Neural cell (in vitro differentiated cells): ENCODE data around the gene EDIL3. TPM values are rescaled to one million over a fixed set of nuclear protein-coding genes. Genes with fewer than 3 reads are reported as not detected.

Source experiments
- H2AFZ ChIP-seq: fragments of 200-600, 300-800 bp; sonication (generic), shearing (Covaris generic); 2 replicates; pipeline ENCODE4 v1.6.0; 2014; ENCODE audit warnings: low read depth, mild to moderate bottlenecking, antibody characterized with exemption, low read length, moderate library complexity
- H3F3A ChIP-seq: fragments of 200-600 bp; shearing (Covaris generic); 2 replicates; pipeline ENCODE4 v1.6.1; 2016; ENCODE audit warnings: mild to moderate bottlenecking, moderate library complexity, mixed read lengths, antibody characterized with exemption, low read length; ENCODE audit not compliant: insufficient read depth, poor library complexity, severe bottlenecking
- H3K27ac ChIP-seq: fragments of 200-600, 300-800 bp; sonication (generic), shearing (Covaris generic); 2 replicates; pipeline ENCODE4 v1.5.1; 2014; ENCODE audit warnings: mild to moderate bottlenecking, low read length, moderate library complexity
- H3K27me3 ChIP-seq: fragments of 300-800, 200-600 bp; sonication (generic), shearing (Covaris generic); 2 replicates; pipeline ENCODE4 v1.6.0; 2014; ENCODE audit warnings: mild to moderate bottlenecking, low read depth, low read length, moderate library complexity; ENCODE audit not compliant: insufficient read depth
- H3K36me3 ChIP-seq: fragments of 300-800, 200-600 bp; sonication (generic), shearing (Covaris generic); 2 replicates; pipeline ENCODE4 v1.5.1; 2014; ENCODE audit warnings: mild to moderate bottlenecking, antibody characterized with exemption, low read length, moderate library complexity; ENCODE audit not compliant: insufficient read depth
- H3K4me2 ChIP-seq: fragments of 300-800, 200-600 bp; sonication (generic), shearing (Covaris generic); 2 replicates; pipeline ENCODE4 v1.6.0; 2014; ENCODE audit warnings: mild to moderate bottlenecking, low read length
- H3K4me3 ChIP-seq: fragments of 300-800, 200-600 bp; sonication (generic), shearing (Covaris generic); 2 replicates; pipeline ENCODE4 v1.5.1; 2014; ENCODE audit warnings: mild to moderate bottlenecking, low read length, moderate library complexity
- H3K79me2 ChIP-seq: fragments of 200-600 bp; shearing (Covaris generic); replicated peaks from 2 replicates; pipeline ENCODE4 v1.6.0; 2014; ENCODE audit warnings: mild to moderate bottlenecking, low read length, moderate library complexity; ENCODE audit not compliant: insufficient read depth
- H3K9ac ChIP-seq: fragments of 300-800, 200-600 bp; sonication (generic), shearing (Covaris generic); 2 replicates; pipeline ENCODE4 v1.6.1; 2016; ENCODE audit warnings: mild to moderate bottlenecking, low read length, mixed read lengths
- H3K9me2 ChIP-seq: fragments of 200-600 bp; shearing (Covaris generic); 2 replicates; pipeline ENCODE4 v1.6.1; 2016; ENCODE audit warnings: mild to moderate bottlenecking, low read length, mixed read lengths; ENCODE audit not compliant: insufficient read depth
- H3K9me3 ChIP-seq: fragments of 200-600, 300-800 bp; sonication (generic), shearing (Covaris generic); 2 replicates; pipeline ENCODE4 v1.6.1; 2016; ENCODE audit warnings: mild to moderate bottlenecking, mixed run types, low read length, moderate library complexity, mixed read lengths
- H4K20me1 ChIP-seq: fragments of 200-600 bp; shearing (Covaris generic); 2 replicates; pipeline ENCODE4 v1.6.1; 2016; ENCODE audit warnings: mild to moderate bottlenecking, mixed run types; ENCODE audit not compliant: insufficient read depth
- CTCF ChIP-seq: fragments of 450-650 bp; IDR thresholded peaks from 2 replicates; pipeline ENCODE4 v1.5.1; 2014; ENCODE audit warnings: antibody characterized with exemption, mild to moderate bottlenecking, moderate library complexity; ENCODE audit not compliant: poor library complexity, severe bottlenecking
- EP300 ChIP-seq: fragments of 450-650 bp; conservative IDR thresholded peaks from 2 replicates; pipeline ENCODE4 v1.6.1; 2014; ENCODE audit warnings: antibody characterized with exemption, mild to moderate bottlenecking, moderate library complexity; ENCODE audit not compliant: poor library complexity, severe bottlenecking
- EZH2 ChIP-seq: fragments of 200-600, 300-800 bp; shearing (Covaris generic), sonication (generic); IDR thresholded peaks from 2 replicates; pipeline ENCODE4 v1.6.1; 2014; ENCODE audit warnings: antibody characterized with exemption, low read length, borderline replicate concordance, mild to moderate bottlenecking; ENCODE audit not compliant: insufficient read depth, poor library complexity, severe bottlenecking
- MXI1 ChIP-seq: fragments of 450-650 bp; conservative IDR thresholded peaks from 2 replicates; pipeline ENCODE4 v1.6.1; 2014; ENCODE audit warnings: antibody characterized with exemption, mild to moderate bottlenecking; ENCODE audit not compliant: poor library complexity, severe bottlenecking
- POLR2AphosphoS5 ChIP-seq: IDR thresholded peaks from 2 replicates; pipeline ENCODE4 v1.6.1; 2012
- RAD21 ChIP-seq: fragments of 450-650 bp; conservative IDR thresholded peaks from 2 replicates; pipeline ENCODE4 v1.6.1; 2014; ENCODE audit warnings: antibody characterized with exemption, mild to moderate bottlenecking, moderate library complexity
- REST ChIP-seq: IDR thresholded peaks from 2 replicates; pipeline ENCODE4 v1.6.1; 2012; ENCODE audit warnings: borderline replicate concordance
- SMC3 ChIP-seq: fragments of 450-650 bp; conservative IDR thresholded peaks from 2 replicates; pipeline ENCODE4 v1.6.1; 2014; ENCODE audit warnings: antibody characterized with exemption, mild to moderate bottlenecking, moderate library complexity; ENCODE audit not compliant: poor library complexity
- TAF1 ChIP-seq: IDR thresholded peaks from 2 replicates; pipeline ENCODE4 v1.6.1; 2012; ENCODE audit warnings: low read depth
- polyA plus RNA-seq: library from polyadenylated mRNA; depleted of rRNA; stranded (reverse); fragments of >200 nt; gene quantifications from 2 replicates; pipeline ENCODE4 v1.2.3, GENCODE V29; 2014

Gene EDIL3
- polyA plus RNA-seq, 1 donor from 2014 or later, result 6.1 TPM

GRCh38 chr5:83947763-83948162, 436.9 kb downstream of the EDIL3 start:
- TF ChIP-seq POLR2AphosphoS5 (no peak), RAD21 (no peak), EP300 (no peak), MXI1 (no peak), REST (no peak), SMC3 (no peak), CTCF (no peak), EZH2 (no peak), TAF1 (no peak)
- Histone ChIP-seq H3F3A (no peaks in the 10 kb centered on the region), H3K9ac (no peak overlapping the region), H3K79me2 (no peaks in the 10 kb centered on the region), H3K27ac (no peak overlapping the region), H3K27me3 (no peaks in the 10 kb centered on the region), H3K36me3 (no peaks in the 10 kb centered on the region), H3K9me3 (no peaks in the 10 kb centered on the region), H2AFZ (no peak overlapping the region), H3K9me2 (no peaks in the 10 kb centered on the region), H4K20me1 (no peaks in the 10 kb centered on the region), H3K4me3 (no peak overlapping the region), H3K4me2 (no peak overlapping the region)

GRCh38 chr5:83946516-83946915, 438.2 kb downstream of the EDIL3 start:
- Histone ChIP-seq H3K9me3 (no peaks in the 10 kb centered on the region), H3K27me3 (no peaks in the 10 kb centered on the region), H3K4me3 (no peak overlapping the region), H3K9ac (no peak overlapping the region), H3K79me2 (no peaks in the 10 kb centered on the region), H3F3A (no peaks in the 10 kb centered on the region), H4K20me1 (no peaks in the 10 kb centered on the region), H2AFZ (no peak overlapping the region), H3K27ac (no peak overlapping the region), H3K9me2 (no peaks in the 10 kb centered on the region), H3K4me2 (no peak overlapping the region), H3K36me3 (no peaks in the 10 kb centered on the region)
- TF ChIP-seq MXI1, result no peak
- no peak for TF ChIP-seq SMC3
- TF ChIP-seq REST, result no peak
- TF ChIP-seq POLR2AphosphoS5, result no peak
- TF ChIP-seq RAD21, result no peak
- TF ChIP-seq EP300, result no peak
- no peak for TF ChIP-seq CTCF
- no peak for TF ChIP-seq TAF1
- no peak for TF ChIP-seq EZH2
